HepG2 (cell line): ENCODE results near the gene XXYLT1.

Experiments used
- CTCF ChIP-seq: sonication (generic); formaldehyde crosslinking; IDR thresholded peaks from 2 replicates; pipeline ENCODE4 v1.5.0; 2020; ENCODE audit warnings: mild to moderate bottlenecking, missing genetic modification reagents, moderate library complexity
- RELA ChIP-seq: sonication (generic); formaldehyde crosslinking; IDR thresholded peaks from 2 replicates; pipeline ENCODE4 v1.4.0; 2020; ENCODE audit warnings: missing genetic modification reagents

DNA sequence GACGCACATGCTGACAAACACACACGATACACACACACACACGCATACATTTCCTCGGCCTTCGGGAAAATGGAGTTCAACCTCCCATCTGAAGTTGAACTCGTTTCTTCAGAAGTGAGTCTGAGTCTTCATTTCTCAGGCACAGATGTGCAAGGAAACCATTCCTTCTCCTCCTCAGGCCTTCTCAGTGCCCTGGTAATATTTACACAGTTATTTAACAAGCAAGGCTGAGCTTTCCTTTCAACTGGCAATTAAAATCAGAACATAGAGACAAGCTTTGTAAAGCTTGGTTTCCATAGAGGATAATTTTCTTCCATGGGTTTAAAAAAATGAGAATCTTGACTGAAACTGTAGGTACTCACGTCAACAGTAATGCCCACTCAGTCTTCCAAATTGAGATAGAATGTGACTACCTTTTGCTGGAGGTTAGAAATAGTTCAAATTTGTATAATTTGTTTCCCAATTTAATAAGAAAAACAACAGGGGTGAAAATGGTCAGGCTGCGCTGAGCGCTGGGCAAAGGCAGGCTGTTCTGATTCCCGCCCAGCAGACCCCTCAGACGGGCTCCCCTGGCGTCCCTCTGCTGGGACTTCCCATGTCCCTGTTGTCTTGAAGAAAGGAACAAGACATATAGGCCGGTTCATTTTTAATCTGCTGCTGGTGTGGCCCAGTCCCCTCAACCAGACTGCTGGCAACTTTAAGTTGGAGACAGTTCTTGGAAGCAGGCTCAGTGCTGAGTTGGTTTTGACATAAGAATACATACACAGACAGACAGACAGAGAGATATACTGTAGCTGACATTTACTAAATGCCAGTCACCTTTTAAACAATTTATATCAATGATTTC lies 174.3 kb downstream of the XXYLT1 start:
- TF ChIP-seq RELA (CRISPR knock-in tag) (no peak), CTCF (CRISPR knock-in tag) (no peak)
